Tibial nerve (tissue), 4 donors: ENCODE data around the gene HOXA2.

Experiments
- CTCF ChIP-seq, 5 experiments: fragments of 200-600 bp in 3 of 5; fragments of 450-650 bp in 2 of 5; sonication (generic) in 3 of 5; IDR thresholded peaks; one replicate each; pipeline ENCODE4 v1.5.1; 2016 to 2019; ENCODE audit warnings: antibody characterized with exemption in 5 of 5, mild to moderate bottlenecking in 3 of 5, moderate library complexity in 2 of 5
- EP300 ChIP-seq, 2 donors: sonication (generic); formaldehyde crosslinking; IDR thresholded peaks; one replicate each; pipeline ENCODE4 v1.6.1; 2017; ENCODE audit warnings: antibody characterized with exemption in 2 of 2, mild to moderate bottlenecking in 1 of 2
- POLR2A ChIP-seq, 2 donors: fragments of 450-650 bp; IDR thresholded peaks; one replicate each; pipeline ENCODE4 v1.6.1; 2017; ENCODE audit warnings: antibody characterized with exemption in 2 of 2, mild to moderate bottlenecking in 2 of 2, moderate library complexity in 2 of 2

DNA sequence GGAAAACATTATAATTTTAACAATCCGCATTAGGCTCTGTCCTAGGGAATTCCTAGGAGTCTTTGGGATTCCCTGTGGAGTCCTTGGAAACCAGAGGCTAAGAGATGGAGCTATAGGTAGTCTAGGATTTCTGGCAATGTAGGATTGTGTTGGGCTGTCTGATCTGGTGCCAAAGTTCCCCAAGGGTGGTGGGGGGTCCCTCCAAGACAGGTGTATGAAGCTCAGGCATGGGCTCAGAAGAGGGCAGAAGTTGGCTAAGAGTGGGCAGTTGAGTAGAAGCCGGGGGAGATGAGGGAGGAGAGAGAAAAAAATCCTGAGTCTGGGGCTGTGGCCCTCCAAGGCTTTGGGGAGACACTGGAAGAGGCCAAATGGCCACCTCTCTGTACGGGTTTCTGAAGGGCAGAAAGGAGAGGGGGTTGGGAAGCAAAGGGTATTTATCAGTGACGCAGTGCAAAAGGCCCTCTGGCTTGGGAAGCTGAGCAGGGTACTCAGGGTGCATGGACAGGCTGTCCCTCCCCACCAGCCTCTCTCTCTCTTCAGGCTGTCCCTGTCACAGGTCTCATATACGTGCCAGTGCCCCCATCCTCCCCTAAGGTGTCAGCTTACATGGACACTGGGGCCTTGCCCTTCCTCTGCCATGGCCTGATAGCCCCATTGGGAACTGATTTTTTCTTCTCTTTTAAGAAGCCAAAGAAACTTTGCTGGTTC is 44.2 kb upstream of the HOXA2 start:
- TF ChIP-seq CTCF (IDR thresholded peaks at IDR 0.05) = no peak
- TF ChIP-seq POLR2A (IDR thresholded peaks at IDR 0.05) = no peak
- no peak for TF ChIP-seq EP300 (IDR thresholded peaks at IDR 0.05)
